Measurements from ENCODE around the gene ZNF22. TPM values are rescaled to one million over a fixed set of nuclear protein-coding genes. Genes with fewer than 3 reads are reported as not detected.
A peak's percentile ranks its signal among the peaks of the same experiment; 100 is the strongest.

ZNF22 gene
- total RNA-seq, 5 donors from 2014 or later (not counting 1 experiment from before 2014, with no cell fraction given): 18.4 to 27.5 (median 21.1) TPM

- peak overlapping the region; percentile 52 to 74 for H3K4me3 ChIP-seq (ENCODE audit: control insufficient read depth in 1 of 2, extremely low read depth in 1 of 2, low read length in 1 of 2)
Observed at GRCh38 chr10:44960088-44960460, 40.6 kb upstream of the ZNF22 start.

GRCh38 chr10:44960482-44961229 is 40.1 kb upstream of the ZNF22 start:
- peaks cover 28 to 33% (median 29%) of the 10 kb centered on the region in 3 donors for H3K4me1 Mint-ChIP-seq
- ATAC-seq (replicated peaks in 1 of 4) (no peak), DNase-seq (no peak)
- ChIA-PET CTCF (interaction anchor here in 1 of 2 donors (1.5 kb wide), 1 partner anchor 28 kb away, joined by 6 read pairs; no protein-coding TSS in a partner anchor), POLR2A (no interaction called here)
- peaks cover 12% of the 10 kb centered on the region for H3K36me3 Mint-ChIP-seq
- peaks cover 5 to 24% of the 10 kb centered on the region in 2 experiments for H3K4me1 ChIP-seq (ENCODE audit: control insufficient read depth in 1 of 2, extremely low read depth in 1 of 2, insufficient read depth in 2 of 2, low read length in 2 of 2)
- H3K27me3 ChIP-seq (replicated peaks in 1 of 2; ENCODE audit: control insufficient read depth in 2 of 2, extremely low read depth in 1 of 2, insufficient read depth in 2 of 2, low read length in 1 of 2): peaks cover 0 to 3% of the 10 kb centered on the region in 2 experiments
- peaks cover 0 to 4% of the 10 kb centered on the region in 2 donors for H3K27me3 Mint-ChIP-seq
- no peaks in the 10 kb centered on the region for H3K9me3 ChIP-seq
- H3K4me3 Mint-ChIP-seq: peak overlapping the region; percentile 82 to 85 (median 83)
- H3K4me3 ChIP-seq (ENCODE audit: control insufficient read depth in 1 of 2, extremely low read depth in 1 of 2, low read length in 1 of 2): no peak overlapping the region
- H3K36me3 ChIP-seq (ENCODE audit: control insufficient read depth in 2 of 2, extremely low read depth in 1 of 2, insufficient read depth in 1 of 2, low read length in 1 of 2): peaks cover 0 to 5% of the 10 kb centered on the region in 2 donors
- no peak overlapping the region for H3K27ac ChIP-seq (ENCODE audit: low read length)
- WGBS (ENCODE audit: insufficient coverage): 95% methylated on average over 5 of the region's 7 CpGs
- peak overlapping the region; percentile 34 to 44 for H3K27ac Mint-ChIP-seq
- peaks cover 0 to 3% (median 2%) of the 10 kb centered on the region in 3 donors for H3K9me3 Mint-ChIP-seq

More at GRCh38 chr10:44960088-44960460, 40.6 kb upstream of the ZNF22 start:
- no peak overlapping the region for H3K27ac ChIP-seq (ENCODE audit: low read length)
- H3K4me1 ChIP-seq (ENCODE audit: control insufficient read depth in 1 of 2, extremely low read depth in 1 of 2, insufficient read depth in 2 of 2, low read length in 2 of 2): peaks cover 5 to 24% of the 10 kb centered on the region in 2 experiments
- WGBS (ENCODE audit: insufficient coverage): 67% methylated on average over 1 of the region's 8 CpGs
- Mint-ChIP-seq H3K4me1 (peaks cover 28 to 33% (median 29%) of the 10 kb centered on the region in 3 donors), H3K36me3 (peaks cover 12% of the 10 kb centered on the region), H3K4me3 (peak overlapping the region; percentile 82 to 85 (median 83)), H3K27ac (no peak overlapping the region), H3K9me3 (peaks cover 0 to 3% (median 2%) of the 10 kb centered on the region in 3 donors), H3K27me3 (peaks cover 0 to 4% of the 10 kb centered on the region in 2 donors)
- H3K27me3 ChIP-seq (replicated peaks in 1 of 2; ENCODE audit: control insufficient read depth in 2 of 2, extremely low read depth in 1 of 2, insufficient read depth in 2 of 2, low read length in 1 of 2): peaks cover 0 to 3% of the 10 kb centered on the region in 2 experiments
- ChIA-PET POLR2A (interaction anchor here in 1 of 2 donors (1.2 kb wide), 1 partner anchor 42 kb away, joined by 3 read pairs; no protein-coding TSS in a partner anchor), CTCF (interaction anchor here in 1 of 2 donors (1.5 kb wide), 1 partner anchor 27 kb away, joined by 6 read pairs; no protein-coding TSS in a partner anchor)
- DNase-seq (no peak), ATAC-seq (replicated peaks in 1 of 4) (no peak)
- H3K9me3 ChIP-seq: no peaks in the 10 kb centered on the region
- peaks cover 0 to 5% of the 10 kb centered on the region in 2 donors for H3K36me3 ChIP-seq (ENCODE audit: control insufficient read depth in 2 of 2, extremely low read depth in 1 of 2, insufficient read depth in 1 of 2, low read length in 1 of 2)

- Mint-ChIP-seq H3K27me3 (peaks cover 0 to 4% of the 10 kb centered on the region in 2 donors), H3K4me3 (peak overlapping the region; percentile 1 to 85 (median 82)), H3K27ac (no peak overlapping the region), H3K4me1 (peaks cover 27 to 35% (median 28%) of the 10 kb centered on the region in 3 donors), H3K36me3 (peaks cover 9% of the 10 kb centered on the region), H3K9me3 (peaks cover 0 to 2% (median 1%) of the 10 kb centered on the region in 3 donors)
- no peaks in the 10 kb centered on the region for H3K9me3 ChIP-seq
- ATAC-seq (replicated peaks in 1 of 4) (no peak), DNase-seq (peak in 1 of 35 experiments; percentile 8)
- POLR2A ChIA-PET: no interaction called here
- 71% methylated on average over 4 of the region's 4 CpGs for WGBS (ENCODE audit: insufficient coverage)
- peaks cover 0 to 3% of the 10 kb centered on the region in 2 experiments for H3K27me3 ChIP-seq (replicated peaks in 1 of 2; ENCODE audit: control insufficient read depth in 2 of 2, extremely low read depth in 1 of 2, insufficient read depth in 2 of 2, low read length in 1 of 2)
- H3K27ac ChIP-seq (ENCODE audit: low read length): no peak overlapping the region
- H3K4me3 ChIP-seq (ENCODE audit: control insufficient read depth in 1 of 2, extremely low read depth in 1 of 2, low read length in 1 of 2): no peak overlapping the region
- H3K36me3 ChIP-seq (ENCODE audit: control insufficient read depth in 2 of 2, extremely low read depth in 1 of 2, insufficient read depth in 1 of 2, low read length in 1 of 2): peaks cover 0 to 5% of the 10 kb centered on the region in 2 donors
- H3K4me1 ChIP-seq (ENCODE audit: control insufficient read depth in 1 of 2, extremely low read depth in 1 of 2, insufficient read depth in 2 of 2, low read length in 2 of 2): peaks cover 5 to 24% of the 10 kb centered on the region in 2 experiments
- CTCF ChIA-PET: interaction anchor here in 1 of 2 donors (1.5 kb wide), 1 partner anchor 28 kb away, joined by 6 read pairs; no protein-coding TSS in a partner anchor
Observed at GRCh38 chr10:44961230-44961571, 39.5 kb upstream of the ZNF22 start.

- H3K4me1 Mint-ChIP-seq: peaks cover 26 to 37% (median 28%) of the 10 kb centered on the region in 3 donors
- H3K27me3 ChIP-seq (replicated peaks in 1 of 2; ENCODE audit: control insufficient read depth in 2 of 2, extremely low read depth in 1 of 2, insufficient read depth in 2 of 2, low read length in 1 of 2): peaks cover 0 to 3% of the 10 kb centered on the region in 2 experiments
- H3K9me3 Mint-ChIP-seq: no peaks in the 10 kb centered on the region
- H3K27ac ChIP-seq (ENCODE audit: low read length): no peak overlapping the region
- no peak overlapping the region for H3K4me3 ChIP-seq (ENCODE audit: control insufficient read depth in 1 of 2, extremely low read depth in 1 of 2, low read length in 1 of 2)
- H3K36me3 Mint-ChIP-seq: no peaks in the 10 kb centered on the region
- 77% methylated on average over 7 of the region's 11 CpGs for WGBS (ENCODE audit: insufficient coverage)
- no peak overlapping the region for H3K27ac Mint-ChIP-seq
- H3K4me3 Mint-ChIP-seq: no peak overlapping the region
- CTCF ChIA-PET: interaction anchor here in 1 of 2 donors (0.6 kb wide), 1 partner anchor 23 kb away, joined by 3 read pairs; no protein-coding TSS in a partner anchor
- no peaks in the 10 kb centered on the region for H3K36me3 ChIP-seq (ENCODE audit: control insufficient read depth in 2 of 2, extremely low read depth in 1 of 2, insufficient read depth in 1 of 2, low read length in 1 of 2)
- H3K9me3 ChIP-seq: no peaks in the 10 kb centered on the region
- DNase-seq: no peak
- H3K4me1 ChIP-seq (ENCODE audit: control insufficient read depth in 1 of 2, extremely low read depth in 1 of 2, insufficient read depth in 2 of 2, low read length in 2 of 2): peaks cover 5 to 28% of the 10 kb centered on the region in 2 experiments
- ATAC-seq (replicated peaks in 1 of 4): no peak
- POLR2A ChIA-PET: interaction anchor here in 1 of 2 donors (0.5 kb wide), 1 partner anchor 13 kb away, joined by 7 read pairs; no protein-coding TSS in a partner anchor
- peaks cover 0 to 4% of the 10 kb centered on the region in 2 donors for H3K27me3 Mint-ChIP-seq
Observed at GRCh38 chr10:44961931-44962750, 38.6 kb upstream of the ZNF22 start.

GRCh38 chr10:44962870-44963738 is 37.6 kb upstream of the ZNF22 start:
- H3K9me3 ChIP-seq: no peaks in the 10 kb centered on the region
- no peak overlapping the region for H3K4me3 Mint-ChIP-seq
- ChIA-PET POLR2A (interaction anchor here in 1 of 2 donors (0.5 kb wide), 1 partner anchor 12 kb away, joined by 7 read pairs; no protein-coding TSS in a partner anchor), CTCF (interaction anchor here in 1 of 2 donors (0.6 kb wide), 1 partner anchor 24 kb away, joined by 3 read pairs; no protein-coding TSS in a partner anchor)
- peaks cover 7 to 35% of the 10 kb centered on the region in 2 experiments for H3K4me1 ChIP-seq (ENCODE audit: control insufficient read depth in 1 of 2, extremely low read depth in 1 of 2, insufficient read depth in 2 of 2, low read length in 2 of 2)
- no peak overlapping the region for H3K27ac ChIP-seq (ENCODE audit: low read length)
- peaks cover 0 to 3% of the 10 kb centered on the region in 2 experiments for H3K27me3 ChIP-seq (replicated peaks in 1 of 2; ENCODE audit: control insufficient read depth in 2 of 2, extremely low read depth in 1 of 2, insufficient read depth in 2 of 2, low read length in 1 of 2)
- no peak overlapping the region for H3K4me3 ChIP-seq (ENCODE audit: control insufficient read depth in 1 of 2, extremely low read depth in 1 of 2, low read length in 1 of 2)
- DNase-seq (peak in 1 of 35 experiments; percentile 27), ATAC-seq (replicated peaks in 1 of 4) (no peak)
- peaks cover 28 to 40% (median 28%) of the 10 kb centered on the region in 3 donors for H3K4me1 Mint-ChIP-seq
- no peaks in the 10 kb centered on the region for H3K36me3 Mint-ChIP-seq
- H3K27ac Mint-ChIP-seq: no peak overlapping the region
- no peaks in the 10 kb centered on the region for H3K9me3 Mint-ChIP-seq
- 70% methylated on average over 16 of the region's 19 CpGs for WGBS (ENCODE audit: insufficient coverage)
- H3K36me3 ChIP-seq (ENCODE audit: control insufficient read depth in 2 of 2, extremely low read depth in 1 of 2, insufficient read depth in 1 of 2, low read length in 1 of 2): no peaks in the 10 kb centered on the region
- H3K27me3 Mint-ChIP-seq: peaks cover 0 to 4% of the 10 kb centered on the region in 2 donors

Measured in T-cell (primary cell).